Mucosa of rectum (tissue), 2 donors: Measurements from ENCODE around the gene SNX17.
"Not testable (repeated sequence)": the region's sequence is repeated elsewhere in the genome, so short reads cannot be mapped to it uniquely, and the experiment has no call there.

Experiments
- H3K27ac ChIP-seq, 2 donors: one replicate each; pipeline ENCODE4 v1.7.0; 2013; ENCODE audit warnings: inconsistent platforms in 2 of 2, low read depth in 2 of 2, low read length in 2 of 2
- H3K27me3 ChIP-seq, 2 donors: one replicate each; pipeline ENCODE4 v1.7.0; 2013; ENCODE audit warnings: low read length in 2 of 2; ENCODE audit not compliant: control insufficient read depth in 2 of 2, insufficient read depth in 2 of 2
- H3K36me3 ChIP-seq, 2 donors: one replicate each; pipeline ENCODE4 v1.7.0; 2013; ENCODE audit warnings: low read length in 2 of 2; ENCODE audit not compliant: control insufficient read depth in 2 of 2, insufficient read depth in 2 of 2
- H3K4me1 ChIP-seq, 2 donors: one replicate each; pipeline ENCODE4 v1.7.0; 2013; ENCODE audit warnings: low read length in 2 of 2, mild to moderate bottlenecking in 1 of 2; ENCODE audit not compliant: control insufficient read depth in 2 of 2, insufficient read depth in 2 of 2
- H3K4me3 ChIP-seq, 2 donors: one replicate each; pipeline ENCODE4 v1.7.0; 2013; ENCODE audit warnings: low read length in 2 of 2
- H3K9ac ChIP-seq, 2 donors: one replicate each; pipeline ENCODE4 v1.7.0; 2013; ENCODE audit warnings: low read length in 2 of 2, low read depth in 1 of 2, mild to moderate bottlenecking in 1 of 2
- H3K9me3 ChIP-seq, 2 donors: one replicate each; pipeline ENCODE4 v1.7.0; 2013; ENCODE audit warnings: low read length in 2 of 2; ENCODE audit not compliant: control insufficient read depth in 2 of 2
- donor health status: healthy.
- donor health status: Normal muscosa, but diverticular disease.

SNX17 gene

DNA sequence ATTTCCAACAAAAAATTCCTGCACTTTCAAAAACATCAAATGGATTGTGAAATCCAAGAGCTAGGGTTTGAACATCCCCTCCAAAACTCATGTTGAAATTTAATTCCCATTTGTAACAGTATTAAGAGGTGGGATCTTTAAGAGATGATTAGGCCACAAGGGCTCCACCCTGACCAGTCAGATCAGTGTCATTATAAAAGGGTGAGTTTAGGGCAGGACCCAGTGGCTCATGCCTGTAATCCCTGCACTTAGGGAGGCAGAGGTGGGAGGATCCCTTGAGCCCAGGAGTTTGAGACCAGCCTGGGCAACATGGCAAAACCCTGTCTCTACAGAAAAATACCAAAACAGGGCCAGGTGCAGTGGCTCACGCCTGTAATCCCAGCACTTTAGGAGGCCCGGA, 22.8 kb upstream of the SNX17 start:
- no peaks in the 10 kb centered on the region for H3K27me3 ChIP-seq
- H3K9me3 ChIP-seq: no peaks in the 10 kb centered on the region
- no peaks in the 10 kb centered on the region for H3K4me1 ChIP-seq
- H3K27ac ChIP-seq: no peak overlapping the region
- peaks cover 5 to 7% of the 10 kb centered on the region in 2 donors for H3K36me3 ChIP-seq
- H3K4me3 ChIP-seq: no peak overlapping the region
- no peak overlapping the region for H3K9ac ChIP-seq

DNA sequence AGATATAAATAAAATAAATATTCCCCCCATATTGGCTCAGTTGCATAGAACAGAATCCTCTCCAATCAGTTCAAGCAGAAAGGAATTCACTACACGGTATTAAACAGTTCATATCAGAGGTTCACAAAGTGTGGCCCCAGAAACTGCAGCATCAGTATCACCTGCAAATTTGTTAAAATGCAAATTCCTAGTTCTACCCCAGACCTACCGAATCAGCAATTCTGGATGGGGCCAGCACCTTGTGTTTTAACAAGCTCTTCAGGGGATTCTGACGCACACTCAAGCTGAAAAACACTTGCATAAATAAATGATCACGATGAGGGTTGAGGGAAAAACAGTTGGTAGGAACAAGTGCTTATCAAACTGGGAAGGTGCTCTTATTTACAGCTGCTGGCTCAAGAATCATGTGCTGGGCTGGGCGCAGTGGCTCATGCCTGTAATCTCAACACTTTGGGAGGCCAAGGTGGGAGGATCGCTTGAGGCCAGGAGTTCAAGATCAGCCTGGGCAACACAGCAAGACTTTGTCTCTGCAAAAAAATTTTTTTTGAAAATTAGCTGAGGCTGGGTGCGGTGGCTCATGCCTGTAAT, 20.2 kb upstream of the SNX17 start:
- Histone ChIP-seq H3K27ac (no peak overlapping the region), H3K9me3 (no peaks in the 10 kb centered on the region), H3K27me3 (no peaks in the 10 kb centered on the region), H3K36me3 (no peaks in the 10 kb centered on the region), H3K4me3 (no peak overlapping the region), H3K4me1 (peaks cover 5 to 7% of the 10 kb centered on the region in 2 donors), H3K9ac (no peak overlapping the region)

DNA sequence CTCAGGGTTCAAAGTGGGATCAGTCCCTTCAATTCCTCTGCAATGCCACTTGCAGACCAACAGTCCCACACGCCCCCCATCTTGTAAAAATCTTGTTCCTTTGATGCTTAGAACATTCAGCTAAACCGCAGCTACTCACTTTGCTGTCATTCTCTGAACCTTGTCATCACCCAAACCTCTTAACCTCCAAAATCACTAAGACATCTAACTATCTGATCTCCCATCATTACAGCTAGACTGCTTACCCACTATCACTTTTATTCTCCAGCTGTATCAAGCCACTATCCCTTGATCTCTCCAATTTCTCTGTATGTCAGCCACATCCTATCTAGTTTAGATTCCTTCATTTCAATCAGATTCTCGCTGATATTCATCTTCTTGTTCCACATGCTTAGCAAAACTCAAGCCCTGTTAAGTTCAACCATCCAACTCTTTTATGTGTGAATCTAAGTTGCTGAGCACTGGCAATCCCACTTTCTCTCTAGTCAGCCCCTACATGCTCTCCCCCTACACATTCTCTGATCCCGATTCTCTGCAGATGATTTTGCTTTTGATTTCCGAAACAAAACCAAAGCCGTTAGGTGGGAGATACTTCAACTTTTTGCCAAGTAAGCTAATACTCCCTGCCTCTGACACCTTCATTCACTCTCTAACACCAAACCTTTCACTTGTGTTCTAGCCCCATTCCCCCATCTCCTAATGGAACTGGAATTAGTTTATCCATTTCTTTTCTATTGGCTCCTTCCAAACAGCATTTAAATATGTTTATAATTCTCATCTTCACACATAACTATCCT, 18.4 kb upstream of the SNX17 start:
- Histone ChIP-seq H3K4me1 (peaks cover 13 to 14% of the 10 kb centered on the region in 2 donors), H3K9me3 (no peaks in the 10 kb centered on the region), H3K9ac (no peak overlapping the region), H3K4me3 (no peak overlapping the region), H3K27me3 (no peaks in the 10 kb centered on the region), H3K36me3 (no peaks in the 10 kb centered on the region), H3K27ac (no peak overlapping the region)

DNA sequence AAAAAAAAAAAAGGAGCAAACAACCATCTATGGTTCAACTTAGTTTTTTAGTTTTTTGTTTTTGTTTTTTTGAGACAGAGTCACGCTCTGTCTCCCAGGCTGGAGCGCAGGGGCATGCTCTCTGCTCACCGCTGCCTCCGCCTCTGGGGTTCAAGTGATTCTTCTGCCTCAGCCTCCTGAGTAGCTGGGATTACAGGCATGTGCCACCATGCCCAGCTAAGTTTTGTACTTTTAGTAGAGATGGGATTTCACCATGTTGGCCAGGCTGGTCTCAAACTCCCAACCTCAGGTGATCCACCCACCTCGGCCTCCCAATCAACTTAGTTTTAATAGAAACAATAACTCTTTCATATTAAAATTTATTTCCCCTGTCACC, 17.0 kb upstream of the SNX17 start:
- not testable (repeated sequence) for H3K9me3 ChIP-seq, H3K9ac ChIP-seq, H3K4me3 ChIP-seq, H3K36me3 ChIP-seq, H3K27me3 ChIP-seq, H3K27ac ChIP-seq
- H3K4me1 ChIP-seq: peaks cover 13 to 17% of the 10 kb centered on the region in 2 donors

DNA sequence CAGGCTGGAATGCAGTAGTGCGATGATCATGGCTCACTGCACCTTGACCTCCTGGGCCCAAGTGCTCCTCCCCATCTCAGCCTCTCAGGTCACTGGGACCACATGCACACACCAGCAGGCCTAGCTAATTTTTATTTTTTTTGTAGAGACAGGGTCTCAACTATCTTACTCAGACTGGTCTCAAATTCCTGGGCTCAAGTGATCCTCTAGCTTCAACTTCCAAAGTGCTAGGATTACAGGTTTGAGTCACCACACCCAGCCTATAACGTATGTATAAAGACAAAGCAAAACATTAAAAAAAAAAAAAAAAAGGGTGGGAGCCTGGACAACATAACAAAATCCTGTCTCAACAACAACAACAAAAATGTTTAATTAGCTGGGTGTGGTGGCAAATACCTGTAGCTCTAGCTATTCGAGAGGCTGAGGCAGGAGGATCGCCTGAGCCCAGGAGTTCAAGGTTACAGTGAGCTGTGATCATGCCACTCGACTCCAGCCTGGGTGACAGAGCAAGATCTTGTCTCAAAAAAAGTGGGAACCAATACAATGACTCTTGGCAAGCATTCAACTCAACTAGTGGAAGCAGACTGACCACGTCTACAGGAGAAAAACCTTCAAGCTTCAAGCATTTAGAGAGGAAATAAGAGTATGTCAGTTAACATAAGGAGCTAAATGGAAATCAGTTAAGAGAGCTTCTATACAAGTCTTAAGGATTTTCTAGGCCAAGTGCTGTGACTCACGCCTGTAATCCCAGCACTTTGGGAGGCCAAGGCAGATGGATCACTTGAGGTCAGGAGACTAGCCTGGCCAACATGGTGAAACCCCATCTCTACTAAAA, 16.4 kb upstream of the SNX17 start:
- H3K36me3 ChIP-seq: no peaks in the 10 kb centered on the region
- H3K27me3 ChIP-seq: no peaks in the 10 kb centered on the region
- H3K4me1 ChIP-seq: peaks cover 13 to 17% of the 10 kb centered on the region in 2 donors
- H3K27ac ChIP-seq: peak overlapping the region in 1 of 2 donors; percentile 32
- H3K9ac ChIP-seq: no peak overlapping the region
- no peaks in the 10 kb centered on the region for H3K9me3 ChIP-seq
- no peak overlapping the region for H3K4me3 ChIP-seq

GRCh38 chr2:27354597-27354927, 15.9 kb upstream of the SNX17 start:
- Histone ChIP-seq H3K4me3 (no peak overlapping the region), H3K9ac (no peak overlapping the region), H3K4me1 (peaks cover 13 to 17% of the 10 kb centered on the region in 2 donors), H3K27ac (peak overlapping the region in 1 of 2 donors; percentile 32), H3K9me3 (no peaks in the 10 kb centered on the region), H3K27me3 (no peaks in the 10 kb centered on the region), H3K36me3 (no peaks in the 10 kb centered on the region)

DNA sequence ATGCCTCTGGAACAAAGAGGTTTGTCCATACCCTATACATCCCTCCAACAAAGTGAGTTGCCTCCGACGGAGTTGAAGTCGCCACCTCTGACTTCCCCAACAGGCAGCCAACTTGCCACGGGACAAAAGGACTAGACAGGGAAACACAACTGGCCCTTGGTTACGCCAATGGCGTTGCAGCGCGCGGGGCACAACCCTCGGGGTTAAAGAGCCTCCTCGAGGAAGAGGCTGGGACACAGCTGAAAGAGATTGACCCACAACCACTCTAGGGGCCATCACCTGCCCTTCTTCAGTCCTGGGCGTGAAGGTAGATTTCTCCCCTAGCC, 14.4 kb upstream of the SNX17 start:
- Histone ChIP-seq H3K36me3 (no peaks in the 10 kb centered on the region), H3K4me1 (peaks cover 13 to 17% of the 10 kb centered on the region in 2 donors), H3K9me3 (no peaks in the 10 kb centered on the region), H3K27ac (peak overlapping the region; percentile 91 to 97), H3K27me3 (no peaks in the 10 kb centered on the region), H3K4me3 (peak overlapping the region; percentile 83 to 99), H3K9ac (peak overlapping the region; percentile 84 to 95)

GRCh38 chr2:27356382-27357181, 13.8 kb upstream of the SNX17 start, which contains the start of gene GTF3C2:
Gene GTF3C2 (minus strand): TSS chr2:27356764. CDS start chr2:27343554, 13,210 bp downstream.
- H3K4me1 ChIP-seq: peaks cover 13 to 17% of the 10 kb centered on the region in 2 donors
- H3K27me3 ChIP-seq: no peaks in the 10 kb centered on the region
- peak within 1 kb of the TSS; percentile 83 to 99 for H3K4me3 ChIP-seq
- H3K9me3 ChIP-seq: no peaks in the 10 kb centered on the region
- H3K27ac ChIP-seq: peak within 1 kb of the TSS; percentile 91 to 97
- peak within 1 kb of the TSS; percentile 84 to 95 for H3K9ac ChIP-seq
- no peaks in the 10 kb centered on the region for H3K36me3 ChIP-seq

GRCh38 chr2:27362678-27363420, 7.6 kb upstream of the SNX17 start:
- no peaks in the 10 kb centered on the region for H3K27me3 ChIP-seq
- H3K9ac ChIP-seq: no peak overlapping the region
- H3K4me3 ChIP-seq: no peak overlapping the region
- H3K4me1 ChIP-seq: no peaks in the 10 kb centered on the region
- H3K9me3 ChIP-seq: no peaks in the 10 kb centered on the region
- H3K27ac ChIP-seq: no peak overlapping the region
- H3K36me3 ChIP-seq: peaks cover 34 to 39% of the 10 kb centered on the region in 2 donors
